Calu3 (cell line): ENCODE results near the gene TFAP2C. TPM values are rescaled to one million over a fixed set of nuclear protein-coding genes. Genes with fewer than 3 reads are reported as not detected.
"Not testable (repeated sequence)": the region's sequence is repeated elsewhere in the genome, so short reads cannot be mapped to it uniquely, and the experiment has no call there.

ENCODE experiments used
- BruUV-seq: library from RNA; stranded (reverse); fragments of 400-500 nt; replicated peaks from 2 replicates; lab custom pipeline; 2021; lab: Mats Ljungman, UMichigan
- CTCF ChIA-PET: fragments of 300-600 bp; sonication (Branson Sonifier 250); formaldehyde crosslinking; loops from one replicate; lab custom pipeline; 2022; ENCODE audit warnings: antibody characterized with exemption; lab: Charles Lee
- DNase-seq: peaks from one replicate; pipeline ENCODE4 v3.0.0; 2022
- H3K27ac Mint-ChIP-seq: one replicate; pipeline ENCODE4 v1.8.0; 2022; ENCODE audit warnings: mixed read lengths; ENCODE audit not compliant: unreplicated experiment
- H3K27me3 Mint-ChIP-seq: one replicate; pipeline ENCODE4 v1.8.0; 2022; ENCODE audit warnings: mixed read lengths; ENCODE audit not compliant: unreplicated experiment
- H3K36me3 Mint-ChIP-seq: one replicate; pipeline ENCODE4 v1.8.0; 2022; ENCODE audit warnings: mild to moderate bottlenecking, moderate library complexity, mixed read lengths; ENCODE audit not compliant: insufficient read depth, unreplicated experiment
- H3K4me1 Mint-ChIP-seq: one replicate; pipeline ENCODE4 v1.8.0; 2022; ENCODE audit warnings: mild to moderate bottlenecking, low read depth, mixed read lengths; ENCODE audit not compliant: unreplicated experiment
- H3K4me3 Mint-ChIP-seq: one replicate; pipeline ENCODE4 v1.8.0; 2022; ENCODE audit warnings: mild to moderate bottlenecking, low read depth, moderate library complexity, mixed read lengths; ENCODE audit not compliant: unreplicated experiment
- H3K9me3 Mint-ChIP-seq: one replicate; pipeline ENCODE4 v1.8.0; 2022; ENCODE audit warnings: low read depth, mixed read lengths; ENCODE audit not compliant: unreplicated experiment
- CTCF ChIP-seq: fragments of 200-600 bp; IDR thresholded peaks from one replicate; pipeline ENCODE4 v1.8.0; 2022; ENCODE audit warnings: antibody characterized with exemption; ENCODE audit not compliant: unreplicated experiment
- intact Hi-C: fragments of 100-400 bp; cut with micrococcal nuclease; formaldehyde crosslinking; loops from one replicate; pipeline ENCODE4 v1.10.0; 2022; ENCODE audit not compliant: unreplicated experiment
- total RNA-seq: library from RNA; stranded (reverse); gene quantifications from 2 replicates; pipeline ENCODE4 v1.2.3, GENCODE V29; 2022

TFAP2C gene
- total RNA-seq, 1 experiment from 2014 or later, result 3.4 TPM

- H3K4me3 Mint-ChIP-seq, result no peak overlapping the region
- no TSS peak for BruUV-seq
- H3K4me1 Mint-ChIP-seq, result no peaks in the 10 kb centered on the region
- no peak for TF ChIP-seq CTCF
- H3K27me3 Mint-ChIP-seq, result no peaks in the 10 kb centered on the region
- H3K36me3 Mint-ChIP-seq, result no peaks in the 10 kb centered on the region
- intact Hi-C loops, result no loop called here
- no peak for DNase-seq
- no peaks in the 10 kb centered on the region for H3K9me3 Mint-ChIP-seq
- CTCF ChIA-PET, result no interaction called here
- no peak overlapping the region for H3K27ac Mint-ChIP-seq
Measured at GRCh38 chr20:56614196-56614595, 14.9 kb upstream of the TFAP2C start.

DNA sequence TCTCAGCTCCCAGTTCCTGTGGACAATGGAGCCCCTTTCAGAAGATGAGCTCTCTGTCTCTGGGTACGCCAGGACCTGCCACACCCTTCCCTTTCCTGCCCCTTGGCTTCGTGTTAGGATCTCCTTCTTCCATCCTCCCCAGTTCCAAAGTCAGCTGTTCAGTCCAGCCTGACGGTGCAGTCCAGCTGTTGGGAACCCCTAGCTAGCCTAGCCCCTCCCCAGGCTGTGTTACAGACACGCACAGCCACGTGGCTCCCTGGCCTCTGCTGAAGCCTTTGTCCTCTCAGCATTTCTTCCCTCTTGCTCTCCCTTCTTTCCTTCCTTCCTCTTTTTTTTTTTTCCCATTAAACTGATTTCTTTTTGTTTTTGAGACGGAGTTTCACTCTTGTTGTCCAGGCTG lies 12.4 kb upstream of the TFAP2C start:
- no peaks in the 10 kb centered on the region for H3K36me3 Mint-ChIP-seq
- H3K4me1 Mint-ChIP-seq, result no peaks in the 10 kb centered on the region
- no peak overlapping the region for H3K4me3 Mint-ChIP-seq
- DNase-seq, result no peak
- CTCF ChIA-PET, result interaction anchor here (0.6 kb wide), 1 partner anchor 88 kb away, joined by 7 read pairs; no protein-coding TSS in a partner anchor
- no peaks in the 10 kb centered on the region for H3K27me3 Mint-ChIP-seq
- H3K9me3 Mint-ChIP-seq, result no peaks in the 10 kb centered on the region
- no TSS peak for BruUV-seq
- no peak for TF ChIP-seq CTCF
- intact Hi-C loops, result no loop called here
- no peak overlapping the region for H3K27ac Mint-ChIP-seq

DNA sequence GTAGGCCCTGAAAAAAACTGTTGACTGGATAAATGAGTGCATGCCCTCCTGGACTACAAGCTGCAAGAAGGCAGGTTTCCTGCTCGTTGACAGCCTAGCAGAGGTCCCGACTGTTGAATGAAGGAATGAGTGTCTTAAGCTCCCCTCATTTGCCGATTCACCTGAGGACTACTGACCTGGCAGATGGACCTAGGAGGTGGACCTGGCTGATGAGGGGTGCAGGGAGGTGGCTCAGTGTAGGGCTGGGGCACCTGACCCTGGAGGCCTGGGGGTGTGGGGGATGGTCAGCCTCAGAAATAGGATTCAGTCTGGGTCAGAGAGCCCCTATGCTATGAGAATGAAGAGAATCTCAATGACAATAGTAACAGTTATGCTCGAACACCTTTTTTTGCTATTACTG lies 11.6 kb upstream of the TFAP2C start:
- BruUV-seq, result no TSS peak

GRCh38 chr20:56621730-56622129 lies 7.4 kb upstream of the TFAP2C start:
- intact Hi-C loops, result loop anchor here (10.0 kb wide), 1 partner anchor 67 kb away; no protein-coding TSS in a partner anchor
- Mint-ChIP-seq H3K4me1 (no peaks in the 10 kb centered on the region), H3K27me3 (no peaks in the 10 kb centered on the region), H3K9me3 (no peaks in the 10 kb centered on the region), H3K27ac (no peak overlapping the region), H3K36me3 (peaks cover 5% of the 10 kb centered on the region), H3K4me3 (no peak overlapping the region)
- CTCF ChIA-PET, result no interaction called here
- no peak for TF ChIP-seq CTCF
- DNase-seq, result no peak
- no TSS peak for BruUV-seq

More for the DNA sequence above, 11.6 kb upstream of the TFAP2C start:
- no peaks in the 10 kb centered on the region for H3K36me3 Mint-ChIP-seq
- H3K4me3 Mint-ChIP-seq, result no peak overlapping the region
- H3K9me3 Mint-ChIP-seq, result no peaks in the 10 kb centered on the region
- no peak overlapping the region for H3K27ac Mint-ChIP-seq
- H3K4me1 Mint-ChIP-seq, result no peaks in the 10 kb centered on the region
- intact Hi-C loops, result no loop called here
- CTCF ChIA-PET, result no interaction called here
- no peak for DNase-seq
- no peaks in the 10 kb centered on the region for H3K27me3 Mint-ChIP-seq
- no peak for TF ChIP-seq CTCF

DNA sequence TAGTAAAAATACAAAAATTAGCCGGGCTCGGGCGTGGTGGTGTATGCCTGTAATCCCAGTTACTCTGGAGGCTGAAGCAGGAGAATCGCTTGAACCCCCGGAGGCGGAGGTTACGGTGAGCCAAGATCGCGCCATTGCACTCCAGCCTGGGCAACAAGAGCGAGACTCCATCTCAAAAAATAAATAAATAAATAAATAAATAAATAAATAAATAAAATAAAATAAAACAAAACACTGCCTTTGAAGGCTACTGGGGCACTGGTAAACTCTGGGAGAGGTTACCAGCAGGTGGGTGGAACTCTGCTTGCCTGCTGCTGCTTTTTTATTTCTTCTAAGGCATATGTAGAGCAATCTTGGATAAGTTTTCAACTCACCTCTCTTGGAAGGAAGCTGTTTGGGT lies 5.2 kb upstream of the TFAP2C start:
- DNase-seq, CTCF ChIA-PET, BruUV-seq, H3K4me1 Mint-ChIP-seq, H3K9me3 Mint-ChIP-seq, H3K36me3 Mint-ChIP-seq, H3K27me3 Mint-ChIP-seq, H3K27ac Mint-ChIP-seq, H3K4me3 Mint-ChIP-seq: not testable (repeated sequence)
- intact Hi-C loops, result loop anchor here (10.0 kb wide), 1 partner anchor 69 kb away; no protein-coding TSS in a partner anchor
